SK-MEL-5 (cell line): ENCODE data around the gene RBM14. TPM values are rescaled to one million over a fixed set of nuclear protein-coding genes. Genes with fewer than 3 reads are reported as not detected.
"Not testable (repeated sequence)": the region's sequence is repeated elsewhere in the genome, so short reads cannot be mapped to it uniquely, and the experiment has no call there.

Source experiments
- DNase-seq: peaks from one replicate; pipeline ENCODE4 v3.0.0-alpha.2; 2016; ENCODE audit warnings: low read depth, low spot score
- in situ Hi-C: cut with HindIII; loops from 2 replicates; pipeline ENCODE4 v1.10.0; 2016; ENCODE audit warnings: low sequenced_read_pairs, high pct_unique_total_duplicates, low pct_unique_long_range_greater_than_20kb
- total RNA-seq: library from RNA; depleted of rRNA; stranded (reverse); fragments of >200 nt; shearing (Covaris generic); gene quantifications from 2 replicates; pipeline ENCODE4 v1.2.3, GENCODE V29; 2014

The RBM14 gene
- total RNA-seq, 1 experiment from 2014 or later = 23.3 TPM

GRCh38 chr11:66592457-66593302, 23.8 kb upstream of the RBM14 start, which contains the start of the genes CCDC87 and CCS:
Gene CCDC87, minus strand, starts transcription at chr11:66593063. Its CDS starts 48 bp downstream, at chr11:66593015.
Gene CCS, plus strand, starts transcription at chr11:66593185. Its CDS starts 77 bp downstream, at chr11:66593262.
- peak; percentile 92 for DNase-seq
- in situ Hi-C loops = no loop called here

DNA sequence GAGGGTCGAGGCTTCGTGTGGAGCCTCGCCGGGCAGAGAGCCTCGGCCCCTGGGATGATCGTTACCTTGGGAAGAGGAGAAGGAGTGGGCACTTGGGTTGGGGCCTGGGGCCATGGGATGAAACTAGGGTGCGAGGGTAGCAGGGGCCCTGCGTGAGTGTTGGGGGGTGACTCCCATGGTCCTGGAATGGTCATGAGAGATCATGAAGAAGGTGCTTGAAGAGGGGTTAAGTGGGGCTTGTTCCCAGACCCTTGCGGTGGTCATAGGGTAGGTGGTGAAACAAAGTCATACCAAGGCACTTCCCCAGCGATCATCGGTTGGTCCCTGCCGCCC, 23.2 kb upstream of the RBM14 start:
- DNase-seq = no peak
- in situ Hi-C loops = no loop called here

GRCh38 chr11:66593650-66594049, 22.8 kb upstream of the RBM14 start:
- in situ Hi-C loops = no loop called here
- no peak for DNase-seq

DNA sequence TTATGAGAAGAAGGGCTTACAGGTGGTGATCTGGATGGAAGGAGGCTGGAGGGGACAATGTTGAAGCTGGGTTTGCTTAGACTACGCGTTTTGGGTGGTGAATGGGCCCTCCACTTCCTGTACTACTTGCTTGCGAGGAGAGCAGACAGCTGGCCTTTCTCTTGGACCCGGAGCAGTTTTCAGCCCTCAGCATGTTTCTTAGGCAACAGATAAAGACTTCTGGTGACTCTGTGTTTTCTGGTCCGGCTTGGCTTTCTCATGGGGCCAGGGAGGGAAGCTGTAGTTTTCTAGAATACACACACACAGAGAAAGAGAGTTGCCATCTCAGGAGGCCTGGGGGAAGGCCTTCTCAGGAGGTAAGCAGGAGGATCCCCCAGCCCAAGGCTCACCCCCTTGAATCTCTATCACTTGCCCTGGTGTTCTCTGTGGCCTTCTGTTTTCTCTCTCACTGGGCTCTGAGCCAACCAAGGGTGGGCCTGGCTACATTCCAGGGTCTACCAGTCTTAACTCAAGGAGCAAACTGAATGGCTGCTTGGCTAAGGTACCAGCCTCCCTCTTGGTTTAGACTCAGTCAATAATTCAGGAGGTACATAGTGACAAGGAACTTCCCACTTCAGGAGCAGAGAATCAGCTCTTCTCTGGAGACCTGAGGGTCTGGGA, 21.1 kb upstream of the RBM14 start:
- in situ Hi-C loops = no loop called here
- DNase-seq = peak; percentile 18

DNA sequence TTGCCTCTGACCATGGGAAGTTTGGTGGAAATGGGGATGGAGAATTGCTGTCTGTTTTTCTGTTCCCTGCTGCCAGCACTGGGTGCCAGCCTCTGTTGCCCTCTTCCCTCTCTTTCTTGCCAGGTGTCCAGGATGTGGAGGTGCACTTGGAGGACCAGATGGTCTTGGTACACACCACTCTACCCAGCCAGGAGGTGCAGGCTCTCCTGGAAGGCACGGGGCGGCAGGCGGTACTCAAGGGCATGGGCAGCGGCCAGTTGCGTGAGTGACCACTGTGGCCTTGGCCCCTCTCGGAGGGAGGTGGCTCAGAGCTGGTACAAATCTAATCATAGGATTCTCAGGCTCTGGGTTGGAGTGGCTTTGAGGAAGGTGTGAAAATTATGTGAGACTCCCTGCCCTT, 17.4 kb upstream of the RBM14 start:
- in situ Hi-C loops = no loop called here

GRCh38 chr11:66600219-66600618, 16.2 kb upstream of the RBM14 start:
- in situ Hi-C loops = no loop called here
- DNase-seq = no peak

More for the DNA sequence above, 17.4 kb upstream of the RBM14 start:
- DNase-seq = no peak

DNA sequence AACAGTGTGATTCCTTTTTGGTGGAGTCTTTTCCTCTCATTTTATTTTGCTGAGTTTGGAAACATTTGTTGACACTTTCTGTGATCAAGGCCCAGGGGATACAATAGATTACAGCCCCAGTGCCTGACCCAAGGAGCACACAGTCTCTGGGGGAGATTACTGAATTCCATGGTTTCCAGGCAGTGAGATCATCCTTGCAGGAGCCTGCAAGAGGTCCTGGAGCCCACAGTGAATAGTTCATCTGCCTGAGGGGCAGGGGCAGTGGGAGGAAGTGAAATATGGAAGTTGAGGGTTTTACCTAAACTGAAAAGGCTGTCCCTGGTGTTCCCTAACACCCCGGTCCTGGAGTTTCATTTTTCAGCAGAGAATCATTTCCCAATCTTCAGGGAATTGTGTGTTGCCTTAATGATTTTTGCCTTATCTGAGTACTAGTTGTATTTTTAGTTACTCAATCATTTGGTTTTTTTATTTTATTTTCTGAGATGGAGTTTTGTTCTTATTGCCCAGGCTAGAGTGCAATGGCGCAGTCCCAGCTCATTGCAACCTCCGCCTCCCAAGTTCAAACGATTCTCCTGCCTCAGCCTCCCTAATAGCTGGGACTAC, 15.7 kb upstream of the RBM14 start:
- DNase-seq = no peak
- in situ Hi-C loops = no loop called here

DNA sequence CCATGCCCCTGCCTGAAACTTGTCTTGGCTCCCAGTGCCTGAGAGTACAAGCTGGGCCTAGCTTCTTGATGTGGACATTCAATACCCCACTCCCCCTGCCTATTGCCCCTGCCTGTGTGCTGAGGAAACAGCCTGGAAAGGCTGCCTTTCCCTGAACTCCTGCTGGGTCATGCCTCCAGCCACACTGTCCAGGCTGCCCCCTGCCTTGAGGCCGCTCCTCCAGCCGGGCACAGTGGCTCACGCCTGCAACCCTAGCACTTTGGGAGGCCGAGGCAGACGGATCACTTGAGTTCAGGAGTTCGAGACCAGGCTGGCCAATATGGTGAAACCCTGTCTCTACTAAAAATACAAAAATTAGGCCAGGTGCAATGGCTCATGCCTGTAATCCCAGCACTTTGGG, 13.4 kb upstream of the RBM14 start:
- DNase-seq = no peak
- in situ Hi-C loops = no loop called here

GRCh38 chr11:66604155-66604554, 12.3 kb upstream of the RBM14 start:
- DNase-seq = no peak
- in situ Hi-C loops = no loop called here

GRCh38 chr11:66606608-66607007, 9.8 kb upstream of the RBM14 start:
- DNase-seq, in situ Hi-C loops: not testable (repeated sequence)

GRCh38 chr11:66607126-66607834, 9.2 kb upstream of the RBM14 start:
- in situ Hi-C loops = no loop called here
- DNase-seq = no peak

- in situ Hi-C loops = no loop called here
- no peak for DNase-seq
These were observed 6.5 kb upstream of the RBM14 start for GRCh38 chr11:66609721-66610617.

- DNase-seq = no peak
- in situ Hi-C loops = no loop called here
These were observed 4.0 kb upstream of the RBM14 start for GRCh38 chr11:66612458-66612857.

DNA sequence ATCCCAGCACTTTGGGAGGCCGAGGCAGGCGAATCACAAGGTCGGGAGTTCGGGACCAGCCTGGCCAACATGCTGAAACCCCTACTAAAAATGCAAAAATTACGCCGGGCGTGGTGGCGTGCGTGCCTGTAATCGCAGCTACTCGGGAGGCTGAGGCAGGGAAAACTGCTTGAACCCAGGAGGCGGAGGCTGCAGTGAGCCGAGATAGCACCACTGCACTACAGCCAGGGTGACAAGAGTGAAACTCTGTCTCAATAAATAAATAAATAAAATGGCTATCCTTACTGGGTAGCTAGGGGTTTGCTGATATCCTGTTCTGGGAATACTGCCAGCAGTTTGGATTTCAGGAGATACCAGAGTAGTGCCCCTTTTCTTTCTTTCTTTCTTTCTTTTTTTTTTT, 2.4 kb upstream of the RBM14 start:
- in situ Hi-C loops = no loop called here

GRCh38 chr11:66617155-66617834, 865 bp downstream of the RBM14 start:
- DNase-seq = peak; percentile 55
- in situ Hi-C loops = no loop called here

More for the DNA sequence above, 2.4 kb upstream of the RBM14 start:
- DNase-seq = no peak

DNA sequence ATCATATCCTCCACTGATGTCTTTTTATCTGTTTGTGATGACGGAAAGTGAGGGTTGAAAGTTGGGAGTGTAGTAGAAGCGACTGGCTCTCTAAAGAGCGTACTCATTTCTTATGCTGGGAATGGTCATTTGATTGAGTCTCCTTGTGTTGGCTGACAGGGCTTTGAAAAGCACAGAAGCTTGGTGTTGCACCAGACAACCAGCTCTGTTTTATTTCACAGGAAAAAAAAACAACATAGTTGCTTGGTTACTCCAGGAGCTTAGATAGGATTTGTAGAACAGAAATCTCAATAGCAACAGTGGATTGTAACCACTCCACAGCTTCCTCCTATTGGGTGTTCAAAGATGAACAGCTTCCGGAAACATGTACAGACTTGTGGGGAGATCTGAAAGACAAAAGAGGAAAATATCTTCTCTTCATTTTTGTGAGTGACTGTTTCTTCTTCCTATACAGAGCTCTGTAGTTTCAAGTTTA, 2.7 kb downstream of the RBM14 start:
- in situ Hi-C loops = no loop called here
- no peak for DNase-seq
